Vagina (tissue), 2 donors: ENCODE results near the gene COL5A1. TPM values are rescaled to one million over a fixed set of nuclear protein-coding genes. Genes with fewer than 3 reads are reported as not detected.
A peak's percentile ranks its signal among the peaks of the same experiment; 100 is the strongest.

Source experiments
- DNase-seq, 2 donors: peaks; one replicate each; pipeline ENCODE4 v3.0.0-alpha.2; 2017; ENCODE audit errors: extremely low spot score in 2 of 2
- H3K27ac ChIP-seq: fragments of 200-600 bp; sonication (generic); one replicate; pipeline ENCODE4 v1.5.1; 2019
- H3K27me3 ChIP-seq: fragments of 200-600 bp; sonication (generic); one replicate; pipeline ENCODE4 v1.5.1; 2019
- H3K36me3 ChIP-seq, 2 donors: fragments of 200-600 bp; sonication (generic); one replicate each; pipeline ENCODE4 v1.5.1; 2017 to 2019
- H3K4me1 ChIP-seq: fragments of 200-600 bp; sonication (generic); one replicate; pipeline ENCODE4 v1.5.1; 2019
- H3K4me3 ChIP-seq, 2 donors: fragments of 200-600 bp; sonication (generic); 1 replicate in 1 of 2; 2 replicates in 1 of 2; pipeline ENCODE4 v1.5.1; 2016 to 2019
- H3K9me3 ChIP-seq: fragments of 200-600 bp; sonication (generic); one replicate; pipeline ENCODE4 v1.5.1; 2019
- POLR2A ChIP-seq, 2 donors: fragments of 450-650 bp; IDR thresholded peaks; one replicate each; pipeline ENCODE4 v1.6.1; 2017; ENCODE audit warnings: antibody characterized with exemption in 2 of 2, mild to moderate bottlenecking in 2 of 2, moderate library complexity in 2 of 2
- POLR2AphosphoS5 ChIP-seq, 2 donors: sonication (generic); formaldehyde crosslinking; IDR thresholded peaks; one replicate each; pipeline ENCODE4 v1.9.0; 2017; ENCODE audit warnings: antibody characterized with exemption in 2 of 2, mild to moderate bottlenecking in 2 of 2, low read depth in 1 of 2; ENCODE audit not compliant: insufficient read depth in 1 of 2
- intact Hi-C: fragments of 100-400 bp; cut with DNase I; formaldehyde crosslinking; loops from one replicate; pipeline ENCODE4 v1.15.1; 2023
- total RNA-seq: library from RNA; depleted of rRNA; stranded (reverse); fragments of >200 nt; gene quantifications from one replicate; pipeline ENCODE4 v1.2.3, GENCODE V29; 2016
- TF ChIP-seq, protein P1 (sequence below), 3 experiments: fragments of 450-650 bp in 2 of 3; fragments of 200-600 bp in 1 of 3; sonication (generic) in 1 of 3; IDR thresholded peaks; one replicate each; pipeline ENCODE4 v1.5.1; 2017 to 2019; ENCODE audit warnings: antibody characterized with exemption in 3 of 3, mild to moderate bottlenecking in 2 of 3, moderate library complexity in 2 of 3

COL5A1 gene
- total RNA-seq, 1 donor from 2014 or later, result 36.6 TPM

DNA sequence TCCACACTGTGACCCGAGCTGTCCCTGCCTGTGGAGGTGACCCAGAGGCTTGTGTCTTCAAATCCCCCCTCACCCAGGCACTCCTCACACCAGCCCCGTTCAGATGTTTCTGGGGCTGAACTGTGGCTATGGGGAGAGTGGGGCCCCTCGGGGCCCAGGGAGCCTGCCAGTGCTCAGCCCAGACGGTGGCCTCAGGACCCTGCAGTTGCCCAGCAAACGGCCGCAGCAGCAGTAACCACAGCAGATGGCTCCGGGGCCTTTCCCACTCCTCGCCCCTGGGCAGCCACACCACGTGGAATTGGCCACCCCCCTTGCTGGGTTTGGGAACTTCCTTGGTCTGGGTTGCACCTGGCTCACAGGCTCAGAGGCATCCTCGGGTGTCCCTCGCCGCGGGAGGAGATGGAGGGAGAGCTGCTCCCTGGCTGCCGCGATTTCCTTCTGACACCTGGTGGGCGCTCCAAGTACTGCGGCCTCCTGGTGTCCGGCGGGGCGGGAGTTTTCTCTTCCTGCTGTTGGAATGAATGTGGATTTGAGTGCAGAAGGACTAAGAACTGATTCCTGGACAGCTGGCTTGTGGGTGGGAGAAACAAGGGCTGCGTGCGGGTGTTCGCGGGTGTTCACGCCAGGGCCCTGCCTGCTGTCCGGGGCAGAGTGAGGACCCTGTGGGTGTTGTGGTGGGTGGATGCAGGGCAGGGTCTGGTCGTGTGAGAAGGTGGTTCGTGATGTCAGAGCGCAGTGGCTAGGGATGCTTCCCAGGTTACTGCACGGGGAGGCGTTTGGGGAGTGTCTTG lies 97.5 kb downstream of the COL5A1 start:
- Histone ChIP-seq H3K36me3 (no peaks in the 10 kb centered on the region), H3K27me3 (no peaks in the 10 kb centered on the region), H3K27ac (peak overlapping the region; percentile 60), H3K9me3 (no peaks in the 10 kb centered on the region), H3K4me3 (no peak overlapping the region), H3K4me1 (peaks cover 27% of the 10 kb centered on the region)
- DNase-seq, result no peak
- intact Hi-C loops, result loop anchor here (2.0 to 5.0 kb wide), 2 partner anchors 40 to 292 kb away; no protein-coding TSS in a partner anchor
- peak in 1 of 2 donors; percentile 25 for TF ChIP-seq POLR2AphosphoS5 (IDR thresholded peaks at IDR 0.05; ENCODE audit: insufficient read depth in 1 of 2, low read depth in 1 of 2)
- no peak for TF ChIP-seq POLR2A (IDR thresholded peaks at IDR 0.05)
- TF ChIP-seq, protein P1, sequence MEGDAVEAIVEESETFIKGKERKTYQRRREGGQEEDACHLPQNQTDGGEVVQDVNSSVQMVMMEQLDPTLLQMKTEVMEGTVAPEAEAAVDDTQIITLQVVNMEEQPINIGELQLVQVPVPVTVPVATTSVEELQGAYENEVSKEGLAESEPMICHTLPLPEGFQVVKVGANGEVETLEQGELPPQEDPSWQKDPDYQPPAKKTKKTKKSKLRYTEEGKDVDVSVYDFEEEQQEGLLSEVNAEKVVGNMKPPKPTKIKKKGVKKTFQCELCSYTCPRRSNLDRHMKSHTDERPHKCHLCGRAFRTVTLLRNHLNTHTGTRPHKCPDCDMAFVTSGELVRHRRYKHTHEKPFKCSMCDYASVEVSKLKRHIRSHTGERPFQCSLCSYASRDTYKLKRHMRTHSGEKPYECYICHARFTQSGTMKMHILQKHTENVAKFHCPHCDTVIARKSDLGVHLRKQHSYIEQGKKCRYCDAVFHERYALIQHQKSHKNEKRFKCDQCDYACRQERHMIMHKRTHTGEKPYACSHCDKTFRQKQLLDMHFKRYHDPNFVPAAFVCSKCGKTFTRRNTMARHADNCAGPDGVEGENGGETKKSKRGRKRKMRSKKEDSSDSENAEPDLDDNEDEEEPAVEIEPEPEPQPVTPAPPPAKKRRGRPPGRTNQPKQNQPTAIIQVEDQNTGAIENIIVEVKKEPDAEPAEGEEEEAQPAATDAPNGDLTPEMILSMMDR (IDR thresholded peaks at IDR 0.05), result peak; percentile 86 to 89 (median 88)

DNA sequence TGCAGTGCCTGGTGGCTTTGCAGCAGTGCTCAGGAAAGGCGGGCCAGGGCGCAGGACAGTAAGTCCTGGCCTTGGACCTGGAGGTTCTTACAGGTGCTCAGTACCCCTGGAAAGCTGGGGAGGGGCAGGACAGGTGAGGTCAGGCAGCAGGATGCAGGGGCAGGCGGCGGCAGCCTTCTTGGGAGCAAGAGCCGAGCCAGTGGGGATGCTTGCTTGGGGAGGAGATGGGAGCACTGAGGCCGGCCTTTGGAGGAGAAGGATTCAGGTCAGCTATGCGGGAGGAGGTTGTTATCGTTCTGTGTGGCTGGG lies 98.0 kb downstream of the COL5A1 start:
- peaks cover 21% of the 10 kb centered on the region for H3K4me1 ChIP-seq
- TF ChIP-seq, protein P1 (IDR thresholded peaks at IDR 0.05), result no peak
- TF ChIP-seq POLR2AphosphoS5 (IDR thresholded peaks at IDR 0.05; ENCODE audit: insufficient read depth in 1 of 2, low read depth in 1 of 2) (no peak), POLR2A (IDR thresholded peaks at IDR 0.05) (no peak)
- no peaks in the 10 kb centered on the region for H3K36me3 ChIP-seq
- H3K27me3 ChIP-seq, result no peaks in the 10 kb centered on the region
- peak overlapping the region; percentile 60 for H3K27ac ChIP-seq
- no peak for DNase-seq
- H3K9me3 ChIP-seq, result no peaks in the 10 kb centered on the region
- H3K4me3 ChIP-seq, result no peak overlapping the region
- intact Hi-C loops, result loop anchor here (2.0 to 5.0 kb wide), 2 partner anchors 41 to 292 kb away; no protein-coding TSS in a partner anchor

DNA sequence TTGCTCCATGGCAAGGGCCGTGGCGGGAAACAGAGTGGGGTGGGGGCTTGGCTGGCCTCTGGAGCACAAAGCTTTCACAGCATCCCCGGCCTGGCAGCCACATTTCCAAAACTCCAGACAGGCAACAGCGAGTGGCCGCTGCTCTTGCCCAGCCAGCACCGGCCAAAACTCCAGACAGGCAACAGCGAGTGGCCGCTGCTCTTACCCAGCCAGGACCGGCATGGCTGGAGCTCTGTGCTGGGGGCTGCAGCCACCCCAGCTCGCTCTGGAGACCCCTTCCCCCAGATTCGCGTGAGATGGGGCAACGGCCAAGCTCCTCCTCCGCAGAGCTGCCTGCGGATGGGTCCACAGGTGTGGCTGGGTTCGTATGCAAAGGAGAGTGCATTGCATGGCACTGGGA lies 98.5 kb downstream of the COL5A1 start:
- Histone ChIP-seq H3K36me3 (no peaks in the 10 kb centered on the region), H3K27me3 (no peaks in the 10 kb centered on the region), H3K4me1 (peaks cover 17% of the 10 kb centered on the region), H3K27ac (no peak overlapping the region), H3K4me3 (no peak overlapping the region), H3K9me3 (no peaks in the 10 kb centered on the region)
- intact Hi-C loops, result no loop called here
- TF ChIP-seq, protein P1 (IDR thresholded peaks at IDR 0.05), result no peak
- TF ChIP-seq POLR2A (IDR thresholded peaks at IDR 0.05) (no peak), POLR2AphosphoS5 (IDR thresholded peaks at IDR 0.05; ENCODE audit: insufficient read depth in 1 of 2, low read depth in 1 of 2) (no peak)
- no peak for DNase-seq

DNA sequence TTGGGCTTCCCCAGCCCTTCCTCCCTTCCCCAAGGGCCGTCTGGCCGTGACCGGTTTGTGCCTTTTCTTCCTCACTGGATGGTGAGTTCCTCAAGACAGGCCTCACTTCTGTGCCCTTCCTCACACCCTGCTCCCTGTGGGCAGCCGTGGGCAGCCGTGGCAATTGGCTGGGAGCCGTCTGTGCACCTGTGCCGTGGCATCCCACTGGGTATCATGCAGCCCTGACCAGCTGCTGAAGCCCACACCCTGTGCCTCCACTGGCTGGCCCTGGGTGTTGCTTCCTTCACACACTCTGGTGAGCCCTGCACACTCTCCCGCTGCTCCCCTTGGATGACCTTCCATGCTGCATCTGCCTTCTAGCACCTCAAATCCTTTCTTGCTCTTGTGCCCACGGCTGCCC lies 100.2 kb downstream of the COL5A1 start:
- Histone ChIP-seq H3K36me3 (peaks cover 0 to 5% of the 10 kb centered on the region in 2 donors), H3K4me3 (no peak overlapping the region), H3K9me3 (no peaks in the 10 kb centered on the region), H3K27ac (no peak overlapping the region), H3K27me3 (no peaks in the 10 kb centered on the region), H3K4me1 (peaks cover 5% of the 10 kb centered on the region)
- intact Hi-C loops, result no loop called here
- TF ChIP-seq, protein P1 (IDR thresholded peaks at IDR 0.05), result no peak
- TF ChIP-seq POLR2AphosphoS5 (IDR thresholded peaks at IDR 0.05; ENCODE audit: insufficient read depth in 1 of 2, low read depth in 1 of 2) (no peak), POLR2A (IDR thresholded peaks at IDR 0.05) (no peak)
- no peak for DNase-seq
